IgD-negative memory B cell (primary cell): ENCODE measurements around the gene MTMR3. TPM values are rescaled to one million over a fixed set of nuclear protein-coding genes. Genes with fewer than 3 reads are reported as not detected.
A peak's percentile ranks its signal among the peaks of the same experiment; 100 is the strongest.

Experiments used
- H3K27ac Mint-ChIP-seq, 3 donors: one replicate each; pipeline ENCODE4 v1.8.0; 2020 to 2022; ENCODE audit warnings: mild to moderate bottlenecking in 3 of 3, mixed read lengths in 3 of 3, moderate library complexity in 1 of 3
- H3K27me3 Mint-ChIP-seq: one replicate; pipeline ENCODE4 v1.8.0; 2021; ENCODE audit warnings: mixed read lengths
- H3K36me3 Mint-ChIP-seq: one replicate; pipeline ENCODE4 v1.8.0; 2020; ENCODE audit warnings: mild to moderate bottlenecking, mixed read lengths
- H3K4me1 Mint-ChIP-seq, 3 donors: one replicate each; pipeline ENCODE4 v1.8.0; 2020 to 2022; ENCODE audit warnings: mixed read lengths in 3 of 3, mild to moderate bottlenecking in 1 of 3
- H3K4me3 Mint-ChIP-seq, 4 donors: one replicate each; pipeline ENCODE4 v1.8.0; 2020 to 2022; ENCODE audit warnings: mild to moderate bottlenecking in 4 of 4, mixed read lengths in 4 of 4, moderate library complexity in 3 of 4
- H3K9me3 Mint-ChIP-seq, 3 donors: one replicate each; pipeline ENCODE4 v1.8.0; 2020 to 2021; ENCODE audit warnings: mixed read lengths in 3 of 3, mild to moderate bottlenecking in 1 of 3
- polyA plus RNA-seq: library from polyadenylated mRNA; unstranded; fragments of 300-500 nt; fragmentation: Illumina TruSeq; gene quantifications from one replicate; pipeline ENCODE4 v1.2.3, GENCODE V29; 2021

MTMR3 gene
- polyA plus RNA-seq, 1 donor from 2014 or later, result 15.0 TPM

GRCh38 chr22:30004101-30004500, 121.1 kb downstream of the MTMR3 start:
- Mint-ChIP-seq H3K27me3 (no peaks in the 10 kb centered on the region), H3K27ac (no peak overlapping the region), H3K4me1 (peaks cover 0 to 1% (median 0%) of the 10 kb centered on the region in 3 donors), H3K4me3 (no peak overlapping the region), H3K36me3 (no peaks in the 10 kb centered on the region), H3K9me3 (no peaks in the 10 kb centered on the region)

- Mint-ChIP-seq H3K27me3 (no peaks in the 10 kb centered on the region), H3K9me3 (no peaks in the 10 kb centered on the region), H3K4me3 (no peak overlapping the region), H3K36me3 (no peaks in the 10 kb centered on the region), H3K27ac (no peak overlapping the region), H3K4me1 (peaks cover 0 to 1% (median 0%) of the 10 kb centered on the region in 3 donors)
Measured at GRCh38 chr22:30004694-30005093, 121.7 kb downstream of the MTMR3 start.

GRCh38 chr22:30005213-30005857, 122.4 kb downstream of the MTMR3 start:
- Mint-ChIP-seq H3K27me3 (no peaks in the 10 kb centered on the region), H3K36me3 (peaks cover 3% of the 10 kb centered on the region), H3K27ac (no peak overlapping the region), H3K4me3 (no peak overlapping the region), H3K4me1 (peaks cover 0 to 1% (median 0%) of the 10 kb centered on the region in 3 donors), H3K9me3 (no peaks in the 10 kb centered on the region)

GRCh38 chr22:30007361-30007760, 124.4 kb downstream of the MTMR3 start:
- Mint-ChIP-seq H3K27me3 (no peaks in the 10 kb centered on the region), H3K9me3 (no peaks in the 10 kb centered on the region), H3K4me3 (no peak overlapping the region), H3K4me1 (no peaks in the 10 kb centered on the region), H3K27ac (no peak overlapping the region), H3K36me3 (peaks cover 3% of the 10 kb centered on the region)

GRCh38 chr22:30008401-30008800, 125.4 kb downstream of the MTMR3 start:
- no peaks in the 10 kb centered on the region for H3K9me3 Mint-ChIP-seq
- H3K4me3 Mint-ChIP-seq, result no peak overlapping the region
- H3K4me1 Mint-ChIP-seq, result no peaks in the 10 kb centered on the region
- H3K27ac Mint-ChIP-seq, result no peak overlapping the region
- H3K27me3 Mint-ChIP-seq, result no peaks in the 10 kb centered on the region
- peaks cover 3% of the 10 kb centered on the region for H3K36me3 Mint-ChIP-seq

- Mint-ChIP-seq H3K27me3 (no peaks in the 10 kb centered on the region), H3K4me1 (no peaks in the 10 kb centered on the region), H3K4me3 (no peak overlapping the region), H3K9me3 (no peaks in the 10 kb centered on the region), H3K36me3 (peaks cover 3% of the 10 kb centered on the region), H3K27ac (no peak overlapping the region)
Measured at GRCh38 chr22:30009478-30009877, 126.5 kb downstream of the MTMR3 start.

GRCh38 chr22:30010789-30011405, 127.9 kb downstream of the MTMR3 start:
- H3K27me3 Mint-ChIP-seq, result no peaks in the 10 kb centered on the region
- H3K36me3 Mint-ChIP-seq, result peaks cover 3% of the 10 kb centered on the region
- H3K9me3 Mint-ChIP-seq, result no peaks in the 10 kb centered on the region
- no peaks in the 10 kb centered on the region for H3K4me1 Mint-ChIP-seq
- no peak overlapping the region for H3K4me3 Mint-ChIP-seq
- no peak overlapping the region for H3K27ac Mint-ChIP-seq

- no peak overlapping the region for H3K27ac Mint-ChIP-seq
- H3K27me3 Mint-ChIP-seq, result no peaks in the 10 kb centered on the region
- peaks cover 3% of the 10 kb centered on the region for H3K36me3 Mint-ChIP-seq
Measured at GRCh38 chr22:30013201-30013600, 130.2 kb downstream of the MTMR3 start.

GRCh38 chr22:30014244-30014643, 131.3 kb downstream of the MTMR3 start:
- Mint-ChIP-seq H3K27ac (no peak overlapping the region), H3K27me3 (no peaks in the 10 kb centered on the region), H3K36me3 (peaks cover 3% of the 10 kb centered on the region), H3K9me3 (no peaks in the 10 kb centered on the region), H3K4me3 (no peak overlapping the region), H3K4me1 (no peaks in the 10 kb centered on the region)

More at GRCh38 chr22:30013201-30013600, 130.2 kb downstream of the MTMR3 start:
- Mint-ChIP-seq H3K4me3 (no peak overlapping the region), H3K4me1 (no peaks in the 10 kb centered on the region), H3K9me3 (no peaks in the 10 kb centered on the region)

GRCh38 chr22:30015229-30015797, 132.3 kb downstream of the MTMR3 start:
- no peaks in the 10 kb centered on the region for H3K4me1 Mint-ChIP-seq
- no peaks in the 10 kb centered on the region for H3K9me3 Mint-ChIP-seq
- H3K4me3 Mint-ChIP-seq, result no peak overlapping the region
- no peaks in the 10 kb centered on the region for H3K27me3 Mint-ChIP-seq
- H3K27ac Mint-ChIP-seq, result no peak overlapping the region
- no peaks in the 10 kb centered on the region for H3K36me3 Mint-ChIP-seq

GRCh38 chr22:30015846-30016245, 132.9 kb downstream of the MTMR3 start:
- no peak overlapping the region for H3K27ac Mint-ChIP-seq
- H3K27me3 Mint-ChIP-seq, result no peaks in the 10 kb centered on the region
- no peaks in the 10 kb centered on the region for H3K4me1 Mint-ChIP-seq
- no peak overlapping the region for H3K4me3 Mint-ChIP-seq
- no peaks in the 10 kb centered on the region for H3K36me3 Mint-ChIP-seq
- H3K9me3 Mint-ChIP-seq, result no peaks in the 10 kb centered on the region

- Mint-ChIP-seq H3K36me3 (no peaks in the 10 kb centered on the region), H3K4me1 (no peaks in the 10 kb centered on the region), H3K27ac (peak overlapping the region in 1 of 3 donors; percentile 19), H3K4me3 (no peak overlapping the region), H3K27me3 (no peaks in the 10 kb centered on the region), H3K9me3 (no peaks in the 10 kb centered on the region)
Measured at GRCh38 chr22:30016596-30016995, 133.6 kb downstream of the MTMR3 start.

GRCh38 chr22:30017375-30018223, 134.6 kb downstream of the MTMR3 start:
- H3K4me3 Mint-ChIP-seq, result no peak overlapping the region

GRCh38 chr22:30020511-30020910, 137.5 kb downstream of the MTMR3 start:
- H3K4me1 Mint-ChIP-seq, result peaks cover 0 to 3% (median 0%) of the 10 kb centered on the region in 3 donors
- no peaks in the 10 kb centered on the region for H3K27me3 Mint-ChIP-seq
- H3K36me3 Mint-ChIP-seq, result peaks cover 7% of the 10 kb centered on the region
- no peak overlapping the region for H3K4me3 Mint-ChIP-seq
- no peaks in the 10 kb centered on the region for H3K9me3 Mint-ChIP-seq
- H3K27ac Mint-ChIP-seq, result no peak overlapping the region

More at GRCh38 chr22:30017375-30018223, 134.6 kb downstream of the MTMR3 start:
- H3K27ac Mint-ChIP-seq, result peak overlapping the region in 2 of 3 donors; percentile 26 to 47
- no peaks in the 10 kb centered on the region for H3K27me3 Mint-ChIP-seq
- no peaks in the 10 kb centered on the region for H3K9me3 Mint-ChIP-seq
- no peaks in the 10 kb centered on the region for H3K4me1 Mint-ChIP-seq
- H3K36me3 Mint-ChIP-seq, result no peaks in the 10 kb centered on the region

- Mint-ChIP-seq H3K36me3 (peaks cover 9% of the 10 kb centered on the region), H3K27ac (no peak overlapping the region)
Measured at GRCh38 chr22:30021338-30021737, 138.4 kb downstream of the MTMR3 start.

More at GRCh38 chr22:30021338-30021737, 138.4 kb downstream of the MTMR3 start:
- peaks cover 0 to 3% (median 0%) of the 10 kb centered on the region in 3 donors for H3K4me1 Mint-ChIP-seq
- H3K4me3 Mint-ChIP-seq, result no peak overlapping the region
- no peaks in the 10 kb centered on the region for H3K27me3 Mint-ChIP-seq
- H3K9me3 Mint-ChIP-seq, result no peaks in the 10 kb centered on the region
